HG03159 (cell line): ENCODE data around the gene C9orf152.
"Not testable (repeated sequence)": the region's sequence is repeated elsewhere in the genome, so short reads cannot be mapped to it uniquely, and the experiment has no call there.

Experiments
- ATAC-seq: cut with Tn5 transposase; IDR thresholded peaks from one replicate; pipeline ENCODE4 v1.9.1; 2021; ENCODE audit warnings: mild to moderate bottlenecking, moderate library complexity; ENCODE audit not compliant: unreplicated experiment

The C9orf152 gene

GRCh38 chr9:110214586-110215355, 6.8 kb upstream of the C9orf152 start:
- no peak for ATAC-seq

GRCh38 chr9:110214090-110214489, 6.1 kb upstream of the C9orf152 start:
- no peak for ATAC-seq

GRCh38 chr9:110213413-110214044, 5.6 kb upstream of the C9orf152 start:
- no peak for ATAC-seq

GRCh38 chr9:110207071-110207641, 803 bp downstream of the C9orf152 start:
- no peak for ATAC-seq

- ATAC-seq = no peak
These were observed 1.6 kb downstream of the C9orf152 start for GRCh38 chr9:110206389-110206788.

- not testable (repeated sequence) for ATAC-seq
These were observed 2.3 kb downstream of the C9orf152 start for GRCh38 chr9:110205612-110206011.

- ATAC-seq = no peak
These were observed 5.7 kb downstream of the C9orf152 start for GRCh38 chr9:110202232-110202631.

- ATAC-seq = no peak
These were observed 8.3 kb downstream of the C9orf152 start for GRCh38 chr9:110199643-110200042.

- no peak for ATAC-seq
These were observed 9.6 kb downstream of the C9orf152 start for GRCh38 chr9:110198357-110198756.

GRCh38 chr9:110197330-110198187, 10.4 kb downstream of the C9orf152 start:
- ATAC-seq = no peak

- ATAC-seq = not testable (repeated sequence)
These were observed 11.9 kb downstream of the C9orf152 start for GRCh38 chr9:110196084-110196499.

- no peak for ATAC-seq
These were observed 15.3 kb downstream of the C9orf152 start for GRCh38 chr9:110192531-110193261.

- ATAC-seq = no peak
These were observed 16.3 kb downstream of the C9orf152 start for GRCh38 chr9:110191615-110192014.

- ATAC-seq = no peak
These were observed 18.2 kb downstream of the C9orf152 start for GRCh38 chr9:110189559-110190320.

- ATAC-seq = no peak
These were observed 19.0 kb downstream of the C9orf152 start for GRCh38 chr9:110188991-110189390.

GRCh38 chr9:110188101-110188500, 19.9 kb downstream of the C9orf152 start:
- ATAC-seq = no peak

GRCh38 chr9:110187126-110187525, 20.8 kb downstream of the C9orf152 start:
- ATAC-seq = no peak

GRCh38 chr9:110186254-110186653, 21.7 kb downstream of the C9orf152 start:
- no peak for ATAC-seq

- no peak for ATAC-seq
These were observed 22.2 kb downstream of the C9orf152 start for GRCh38 chr9:110185806-110186205.
